ENCODE data around the gene DNAJC10. TPM values are rescaled to one million over a fixed set of nuclear protein-coding genes. Genes with fewer than 3 reads are reported as not detected.

Gene DNAJC10
- total RNA-seq (2014; rRNA removed; shearing (Covaris generic)): 33.5 and 53.4 TPM in 2 replicates

GRCh38 chr2:182715892-182716649 lies at the start of gene DNAJC10:
Gene DNAJC10 (plus strand): TSS chr2:182716257. CDS start chr2:182718087, 1,830 bp downstream.

Small RNA genes within 50 kb of the gene (small RNA-seq; reads per million reads assigned to genes)
- gene RF00019: not detected

Other genes with a start within 250 kb of the DNAJC10 start
- not detected in 2 replicates for gene FRZB, start 150.4 kb downstream of the DNAJC10 start, total RNA-seq (2014; rRNA removed; shearing (Covaris generic))